Measurements from ENCODE around the gene GRK1. TPM values are rescaled to one million over a fixed set of nuclear protein-coding genes. Genes with fewer than 3 reads are reported as not detected.

GRK1 gene
- total RNA-seq, 1 donor from 2014 or later = 0.06 TPM

DNA sequence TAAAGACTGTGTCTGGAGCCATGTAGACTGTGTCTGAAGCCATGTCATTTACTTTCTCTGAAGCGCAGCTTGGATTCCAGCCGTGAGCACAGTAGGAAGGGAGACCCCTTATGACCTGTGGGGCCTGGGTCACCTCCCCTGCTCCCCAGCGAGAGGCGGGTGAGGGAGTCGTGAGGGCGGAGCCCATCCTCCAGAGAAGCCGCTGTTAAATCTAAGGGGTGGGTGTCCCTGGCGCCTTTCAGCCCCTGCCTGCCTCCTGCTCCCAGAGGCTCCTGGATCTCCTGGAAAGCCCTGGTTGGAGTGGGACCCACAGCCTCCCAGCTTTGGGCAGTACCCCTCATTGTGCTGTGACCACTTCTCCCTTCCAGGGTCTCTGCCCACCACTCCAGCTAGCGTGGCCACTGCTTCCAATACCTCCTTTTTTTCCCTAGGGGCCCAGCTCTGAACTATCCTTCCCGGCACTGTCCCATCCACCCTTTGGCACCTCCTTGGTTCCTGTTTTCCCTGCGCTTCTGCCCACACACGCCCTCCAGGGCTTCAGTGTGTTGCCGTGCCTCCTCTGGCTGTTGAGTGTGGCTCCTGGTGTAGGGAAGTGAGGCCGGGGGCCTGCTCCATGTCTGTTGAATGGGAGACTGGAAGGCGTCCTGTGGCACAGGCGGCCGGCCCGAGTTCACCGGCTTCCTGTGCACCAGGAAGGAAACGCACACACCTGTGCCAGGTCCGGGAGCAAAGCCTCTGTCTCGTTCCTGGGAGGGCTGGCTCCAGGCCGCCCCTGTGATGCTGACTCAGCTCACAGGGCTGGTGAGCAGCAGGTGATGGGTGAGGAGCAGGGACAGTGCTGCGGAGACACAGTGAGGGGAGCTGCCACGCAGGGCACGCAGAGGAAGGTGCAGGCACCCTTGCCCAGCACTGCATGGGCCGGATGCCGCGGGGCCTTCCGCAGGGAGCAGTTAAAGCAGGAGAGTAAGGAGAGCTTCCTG lies 38.4 kb upstream of the GRK1 start:
- H3K4me3 ChIP-seq (ENCODE audit: low read depth, low read length) = no peak overlapping the region
- TF ChIP-seq, protein P1, sequence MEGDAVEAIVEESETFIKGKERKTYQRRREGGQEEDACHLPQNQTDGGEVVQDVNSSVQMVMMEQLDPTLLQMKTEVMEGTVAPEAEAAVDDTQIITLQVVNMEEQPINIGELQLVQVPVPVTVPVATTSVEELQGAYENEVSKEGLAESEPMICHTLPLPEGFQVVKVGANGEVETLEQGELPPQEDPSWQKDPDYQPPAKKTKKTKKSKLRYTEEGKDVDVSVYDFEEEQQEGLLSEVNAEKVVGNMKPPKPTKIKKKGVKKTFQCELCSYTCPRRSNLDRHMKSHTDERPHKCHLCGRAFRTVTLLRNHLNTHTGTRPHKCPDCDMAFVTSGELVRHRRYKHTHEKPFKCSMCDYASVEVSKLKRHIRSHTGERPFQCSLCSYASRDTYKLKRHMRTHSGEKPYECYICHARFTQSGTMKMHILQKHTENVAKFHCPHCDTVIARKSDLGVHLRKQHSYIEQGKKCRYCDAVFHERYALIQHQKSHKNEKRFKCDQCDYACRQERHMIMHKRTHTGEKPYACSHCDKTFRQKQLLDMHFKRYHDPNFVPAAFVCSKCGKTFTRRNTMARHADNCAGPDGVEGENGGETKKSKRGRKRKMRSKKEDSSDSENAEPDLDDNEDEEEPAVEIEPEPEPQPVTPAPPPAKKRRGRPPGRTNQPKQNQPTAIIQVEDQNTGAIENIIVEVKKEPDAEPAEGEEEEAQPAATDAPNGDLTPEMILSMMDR (conservative IDR thresholded peaks at IDR 0.05; ENCODE audit: low read depth, low read length) = no peak
- DNase-seq (ENCODE audit: low read depth) = no peak

DNA sequence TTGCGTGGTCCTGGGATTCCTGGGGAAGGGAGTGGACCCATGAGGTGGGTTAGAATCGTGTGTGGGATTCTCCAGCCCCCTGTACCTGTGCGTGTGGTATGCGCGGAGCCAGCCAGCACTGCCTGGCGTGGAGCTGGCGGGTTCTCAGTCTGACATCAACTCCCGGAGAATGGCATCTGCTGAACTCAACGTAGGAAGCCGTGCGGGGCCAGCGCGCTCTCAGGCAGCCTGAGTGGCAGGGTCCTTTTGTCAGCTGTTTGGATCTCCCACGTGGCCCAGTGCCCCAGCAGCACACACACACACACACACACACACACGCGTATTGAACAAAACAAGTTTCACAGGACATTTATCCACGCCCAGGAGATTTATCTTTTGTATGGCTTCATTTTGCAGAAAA lies 37.2 kb upstream of the GRK1 start:
- DNase-seq (ENCODE audit: low read depth) = no peak
- no peak overlapping the region for H3K4me3 ChIP-seq (ENCODE audit: low read depth, low read length)
- TF ChIP-seq, protein P1 (conservative IDR thresholded peaks at IDR 0.05; ENCODE audit: low read depth, low read length) = no peak

DNA sequence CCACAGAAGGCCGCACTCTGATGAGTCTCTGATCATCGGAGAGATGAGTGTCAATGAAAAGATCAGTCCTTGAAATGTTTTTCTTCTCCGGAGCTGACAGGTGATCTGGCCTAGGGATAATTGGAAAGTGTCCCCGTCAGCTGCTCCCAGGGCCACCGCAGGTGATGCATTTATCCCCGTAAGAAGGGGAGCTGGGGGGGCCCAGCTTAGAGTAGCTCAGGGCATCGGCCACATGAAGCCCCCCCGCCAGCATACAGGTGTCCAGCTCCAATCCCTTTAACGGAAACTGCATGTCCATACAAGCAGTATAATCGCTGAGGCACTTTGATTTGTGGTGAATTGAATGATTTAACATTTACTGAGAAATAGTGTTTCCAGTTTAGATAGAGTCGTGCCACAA lies 36.7 kb upstream of the GRK1 start:
- TF ChIP-seq, protein P1 (conservative IDR thresholded peaks at IDR 0.05; ENCODE audit: low read depth, low read length) = no peak
- no peak overlapping the region for H3K4me3 ChIP-seq (ENCODE audit: low read depth, low read length)
- DNase-seq (ENCODE audit: low read depth) = no peak

DNA sequence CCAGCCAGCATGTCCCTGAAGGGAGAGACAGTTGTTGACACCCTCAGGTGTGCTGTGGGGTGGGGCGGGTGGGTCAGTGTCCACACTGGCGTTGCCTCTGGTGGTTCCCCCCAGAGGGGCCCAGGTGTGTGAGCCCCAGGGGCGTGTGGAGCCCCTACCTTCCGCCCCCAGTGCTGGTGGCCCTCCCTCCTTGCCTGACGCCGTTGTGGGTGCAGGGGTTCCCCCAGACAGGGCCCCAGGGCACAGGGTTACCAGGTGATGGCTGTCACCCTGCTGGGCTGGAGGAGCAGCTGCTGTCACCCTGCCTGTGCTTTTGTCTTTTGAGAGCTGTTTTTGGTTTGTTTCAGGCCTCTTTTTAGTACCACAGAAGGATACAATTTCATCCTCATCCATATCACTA lies 36.2 kb upstream of the GRK1 start:
- no peak overlapping the region for H3K4me3 ChIP-seq (ENCODE audit: low read depth, low read length)
- no peak for DNase-seq (ENCODE audit: low read depth)
- TF ChIP-seq, protein P1 (conservative IDR thresholded peaks at IDR 0.05; ENCODE audit: low read depth, low read length) = no peak

DNA sequence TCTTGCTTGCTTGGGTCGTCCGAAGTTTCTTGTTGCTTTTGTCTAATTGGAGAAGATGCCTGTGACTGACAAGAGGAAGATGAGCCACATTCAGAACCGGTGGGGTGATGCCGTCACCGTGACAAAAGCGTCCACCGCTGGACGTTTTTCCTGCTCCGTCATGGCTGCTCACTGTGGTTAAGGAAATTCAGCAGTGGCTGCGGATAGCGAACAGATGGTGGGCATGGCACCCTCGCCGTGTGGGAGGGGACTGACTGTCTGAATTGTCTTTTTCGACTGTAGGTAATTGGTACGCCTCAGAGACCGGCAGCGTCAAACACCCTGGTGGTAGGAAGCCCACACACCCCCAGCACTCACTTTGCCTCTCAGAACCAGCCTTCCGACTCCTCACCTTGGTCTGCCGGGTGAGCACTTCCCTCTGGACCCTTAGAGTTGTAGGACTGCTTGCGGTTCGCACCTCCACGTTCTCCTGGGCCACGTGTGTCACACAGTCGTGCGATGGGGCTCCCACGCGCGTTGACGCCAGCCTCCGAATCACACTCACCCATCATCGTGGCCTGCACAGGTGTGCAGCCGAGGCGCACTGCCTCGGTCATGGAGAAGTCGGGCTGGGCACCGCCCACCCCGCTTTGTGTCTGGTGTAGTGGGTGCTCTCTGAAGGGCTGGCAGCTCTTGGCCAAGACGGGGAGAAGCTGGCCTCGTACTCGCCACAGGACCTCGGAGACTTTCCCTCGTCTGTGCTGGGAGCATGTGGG lies 35.5 kb upstream of the GRK1 start:
- no peak for DNase-seq (ENCODE audit: low read depth)
- H3K4me3 ChIP-seq (ENCODE audit: low read depth, low read length) = no peak overlapping the region
- TF ChIP-seq, protein P1 (conservative IDR thresholded peaks at IDR 0.05; ENCODE audit: low read depth, low read length) = no peak

DNA sequence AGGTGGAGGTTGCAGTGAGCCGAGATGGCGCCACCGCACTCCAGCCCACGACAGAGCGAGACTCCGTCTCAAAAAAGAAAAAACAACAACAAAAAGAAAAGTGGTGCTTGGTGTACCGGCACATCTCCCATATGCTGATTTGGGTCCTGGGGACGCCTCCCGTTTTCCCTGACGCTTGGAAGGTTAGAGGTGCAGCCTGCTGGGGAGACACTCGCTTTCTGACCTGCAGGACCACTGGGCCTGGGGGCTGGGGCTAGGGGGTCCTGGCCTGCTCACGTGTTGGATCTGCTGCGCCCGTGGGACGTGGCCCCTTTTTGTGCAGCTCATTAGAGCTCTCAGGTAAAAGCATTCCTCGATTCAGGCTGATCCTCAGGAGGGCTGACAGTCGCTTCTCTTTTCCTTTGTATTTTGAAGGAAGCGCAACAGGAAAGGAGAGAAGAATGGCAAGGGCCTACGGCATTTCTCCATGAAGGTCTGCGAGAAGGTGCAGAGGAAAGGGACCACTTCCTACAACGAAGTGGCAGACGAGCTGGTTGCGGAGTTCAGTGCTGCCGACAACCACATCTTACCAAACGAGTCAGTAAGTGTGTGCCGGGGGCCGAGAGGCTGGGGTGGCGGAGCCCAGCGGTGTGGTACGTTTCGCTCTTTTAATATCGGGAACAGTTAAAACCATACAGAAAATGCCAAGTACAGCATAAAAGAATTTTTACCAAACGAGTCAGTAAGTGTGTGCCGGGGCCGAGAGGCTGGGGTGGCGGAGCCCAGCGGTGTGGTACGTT lies 34.1 kb upstream of the GRK1 start:
- no peak for DNase-seq (ENCODE audit: low read depth)
- no peak overlapping the region for H3K4me3 ChIP-seq (ENCODE audit: low read depth, low read length)
- TF ChIP-seq, protein P1 (conservative IDR thresholded peaks at IDR 0.05; ENCODE audit: low read depth, low read length) = no peak
